Thoracic aorta (tissue), 2 donors: ENCODE results near the gene SEC63. TPM values are rescaled to one million over a fixed set of nuclear protein-coding genes. Genes with fewer than 3 reads are reported as not detected.
"Not testable (repeated sequence)": the region's sequence is repeated elsewhere in the genome, so short reads cannot be mapped to it uniquely, and the experiment has no call there.

ENCODE experiments used
- ATAC-seq: fragments of 150-250 bp; one replicate; pipeline ENCODE4 v1.8.0; 2017; ENCODE audit warnings: low read depth; ENCODE audit not compliant: insufficient number of reproducible peaks, low FRiP score
- DNase-seq: peaks from one replicate; pipeline ENCODE4 v3.0.0-alpha.2; 2020; ENCODE audit warnings: low spot score
- H3K27ac ChIP-seq, 2 donors: fragments of 200-600 bp; sonication (generic); 1 replicate in 1 of 2; 2 replicates in 1 of 2; pipeline ENCODE4 v1.5.1; 2016; ENCODE audit warnings: mild to moderate bottlenecking in 2 of 2, moderate library complexity in 2 of 2
- H3K27me3 ChIP-seq: fragments of 200-600 bp; sonication (generic); replicated peaks from 2 replicates; pipeline ENCODE4 v1.6.0; 2016; ENCODE audit warnings: mild to moderate bottlenecking; ENCODE audit not compliant: insufficient read depth
- H3K36me3 ChIP-seq: fragments of 200-600 bp; sonication (generic); one replicate; pipeline ENCODE4 v1.5.1; 2016
- H3K4me1 ChIP-seq, 2 donors: fragments of 200-600 bp; sonication (generic); 1 replicate in 1 of 2; 2 replicates in 1 of 2; pipeline versions ENCODE4 v1.5.1 to v1.6.0; 2016; ENCODE audit warnings: low read depth in 2 of 2, mild to moderate bottlenecking in 1 of 2; ENCODE audit not compliant: control insufficient read depth in 1 of 2
- H3K4me3 ChIP-seq: fragments of 200-600 bp; sonication (generic); 2 replicates; pipeline ENCODE4 v1.5.1; 2016; ENCODE audit warnings: mild to moderate bottlenecking
- H3K9me3 ChIP-seq: fragments of 200-600 bp; sonication (generic); 2 replicates; pipeline ENCODE4 v1.5.1; 2016
- CTCF ChIP-seq: fragments of 200-600 bp; sonication (generic); IDR thresholded peaks from one replicate; pipeline ENCODE4 v1.5.1; 2019; ENCODE audit warnings: antibody characterized with exemption
- total RNA-seq, 2 donors: library from RNA; depleted of rRNA; stranded (reverse); fragments of >200 nt; gene quantifications; one replicate each; pipeline versions ENCODE4 v1.1.0 to v1.2.3, GENCODE V29; 2016

The SEC63 gene
- total RNA-seq, 2 donors from 2014 or later = 39.4 to 39.5 TPM

GRCh38 chr6:107962723-107963122, 4.7 kb upstream of the SEC63 start:
- H3K27ac ChIP-seq = no peak overlapping the region
- H3K36me3 ChIP-seq = no peaks in the 10 kb centered on the region
- no peak for ATAC-seq
- no peaks in the 10 kb centered on the region for H3K4me1 ChIP-seq
- no peak for DNase-seq
- no peak for TF ChIP-seq CTCF
- no peak overlapping the region for H3K4me3 ChIP-seq
- H3K27me3 ChIP-seq = no peaks in the 10 kb centered on the region
- H3K9me3 ChIP-seq = no peaks in the 10 kb centered on the region

GRCh38 chr6:107959392-107959791, 1.4 kb upstream of the SEC63 start:
- no peak for ATAC-seq
- Histone ChIP-seq H3K4me3 (no peak overlapping the region), H3K9me3 (no peaks in the 10 kb centered on the region), H3K4me1 (peaks cover 14 to 22% of the 10 kb centered on the region in 2 donors), H3K36me3 (no peaks in the 10 kb centered on the region), H3K27me3 (no peaks in the 10 kb centered on the region), H3K27ac (no peak overlapping the region)
- no peak for DNase-seq
- no peak for TF ChIP-seq CTCF

- Histone ChIP-seq H3K4me1 (peaks cover 14 to 23% of the 10 kb centered on the region in 2 donors), H3K27ac (peak overlapping the region in 1 of 2 donors; percentile 45), H3K4me3 (peak overlapping the region; percentile 94)
- DNase-seq, H3K36me3 ChIP-seq, H3K27me3 ChIP-seq, H3K9me3 ChIP-seq, ATAC-seq: not testable (repeated sequence)
Measured at GRCh38 chr6:107958689-107959362, 818 bp upstream of the SEC63 start.

GRCh38 chr6:107957308-107957908, 600 bp downstream of the SEC63 start:
- no peak for TF ChIP-seq CTCF
- ATAC-seq (no peak), DNase-seq (no peak)
- Histone ChIP-seq H3K36me3 (no peaks in the 10 kb centered on the region), H3K27me3 (no peaks in the 10 kb centered on the region), H3K9me3 (no peaks in the 10 kb centered on the region), H3K27ac (peak overlapping the region; percentile 91), H3K4me3 (peak overlapping the region; percentile 94), H3K4me1 (peaks cover 16 to 30% of the 10 kb centered on the region in 2 donors)

GRCh38 chr6:107956586-107957307, 1.3 kb downstream of the SEC63 start:
- no peaks in the 10 kb centered on the region for H3K36me3 ChIP-seq
- TF ChIP-seq CTCF = no peak
- H3K9me3 ChIP-seq = no peaks in the 10 kb centered on the region
- DNase-seq = no peak
- peaks cover 16 to 37% of the 10 kb centered on the region in 2 donors for H3K4me1 ChIP-seq
- H3K27ac ChIP-seq = peak overlapping the region; percentile 91
- H3K4me3 ChIP-seq = peak overlapping the region; percentile 94
- no peaks in the 10 kb centered on the region for H3K27me3 ChIP-seq
- no peak for ATAC-seq
